Vagina (tissue), 2 donors: ENCODE results near the gene DEPP1. TPM values are rescaled to one million over a fixed set of nuclear protein-coding genes. Genes with fewer than 3 reads are reported as not detected.

Experiments
- DNase-seq, 2 donors: peaks; one replicate each; pipeline ENCODE4 v3.0.0-alpha.2; 2017; ENCODE audit errors: extremely low spot score in 2 of 2
- H3K27ac ChIP-seq: fragments of 200-600 bp; sonication (generic); one replicate; pipeline ENCODE4 v1.5.1; 2019
- H3K27me3 ChIP-seq: fragments of 200-600 bp; sonication (generic); one replicate; pipeline ENCODE4 v1.5.1; 2019
- H3K36me3 ChIP-seq, 2 donors: fragments of 200-600 bp; sonication (generic); one replicate each; pipeline ENCODE4 v1.5.1; 2017 to 2019
- H3K4me1 ChIP-seq: fragments of 200-600 bp; sonication (generic); one replicate; pipeline ENCODE4 v1.5.1; 2019
- H3K4me3 ChIP-seq, 2 donors: fragments of 200-600 bp; sonication (generic); 1 replicate in 1 of 2; 2 replicates in 1 of 2; pipeline ENCODE4 v1.5.1; 2016 to 2019
- H3K9me3 ChIP-seq: fragments of 200-600 bp; sonication (generic); one replicate; pipeline ENCODE4 v1.5.1; 2019
- POLR2A ChIP-seq, 2 donors: fragments of 450-650 bp; IDR thresholded peaks; one replicate each; pipeline ENCODE4 v1.6.1; 2017; ENCODE audit warnings: antibody characterized with exemption in 2 of 2, mild to moderate bottlenecking in 2 of 2, moderate library complexity in 2 of 2
- POLR2AphosphoS5 ChIP-seq, 2 donors: sonication (generic); formaldehyde crosslinking; IDR thresholded peaks; one replicate each; pipeline ENCODE4 v1.9.0; 2017; ENCODE audit warnings: antibody characterized with exemption in 2 of 2, mild to moderate bottlenecking in 2 of 2, low read depth in 1 of 2; ENCODE audit not compliant: insufficient read depth in 1 of 2
- intact Hi-C: fragments of 100-400 bp; cut with DNase I; formaldehyde crosslinking; loops from one replicate; pipeline ENCODE4 v1.15.1; 2023
- total RNA-seq: library from RNA; depleted of rRNA; stranded (reverse); fragments of >200 nt; gene quantifications from one replicate; pipeline ENCODE4 v1.2.3, GENCODE V29; 2016
- TF ChIP-seq, protein P1 (sequence below), 3 experiments: fragments of 450-650 bp in 2 of 3; fragments of 200-600 bp in 1 of 3; sonication (generic) in 1 of 3; IDR thresholded peaks; one replicate each; pipeline ENCODE4 v1.5.1; 2017 to 2019; ENCODE audit warnings: antibody characterized with exemption in 3 of 3, mild to moderate bottlenecking in 2 of 3, moderate library complexity in 2 of 3

Gene DEPP1
- total RNA-seq, 1 donor from 2014 or later: 155 TPM

DNA sequence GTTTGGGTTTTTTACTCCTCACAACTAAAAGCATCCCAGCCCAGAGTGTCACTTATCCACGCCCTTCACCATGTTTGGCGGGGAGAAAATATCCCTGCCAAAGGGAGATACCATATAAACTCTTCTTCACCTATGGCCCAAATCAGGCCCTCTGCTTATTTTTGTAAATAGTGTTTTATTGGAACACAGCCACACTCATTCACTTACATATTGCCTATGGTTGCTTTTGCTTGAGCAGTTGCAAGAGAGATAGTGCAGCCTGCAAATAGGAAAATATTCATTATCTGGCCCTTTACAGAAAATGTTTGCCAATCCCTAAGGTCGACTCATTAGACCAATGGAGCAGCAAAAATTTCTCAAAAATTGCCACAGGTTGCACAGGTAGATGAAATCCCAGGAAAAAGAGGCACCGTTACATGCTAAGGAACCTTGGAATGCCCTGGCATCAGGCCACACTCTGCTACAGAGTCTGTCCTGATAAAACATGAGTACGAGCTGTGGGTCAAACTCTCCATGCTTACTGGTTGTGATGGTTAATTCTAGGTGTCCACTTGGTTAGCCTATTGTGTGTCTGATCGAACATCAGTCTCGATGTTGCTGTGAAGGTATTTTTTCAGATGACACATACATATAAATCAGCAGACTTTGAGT is 26.9 kb downstream of the DEPP1 start:
- Histone ChIP-seq H3K4me1 (peaks cover 18% of the 10 kb centered on the region), H3K9me3 (no peaks in the 10 kb centered on the region), H3K4me3 (no peak overlapping the region), H3K27ac (no peak overlapping the region), H3K36me3 (no peaks in the 10 kb centered on the region), H3K27me3 (no peaks in the 10 kb centered on the region)
- TF ChIP-seq POLR2A (IDR thresholded peaks at IDR 0.05) (no peak), POLR2AphosphoS5 (IDR thresholded peaks at IDR 0.05; ENCODE audit: insufficient read depth in 1 of 2, low read depth in 1 of 2) (no peak)
- TF ChIP-seq, protein P1, sequence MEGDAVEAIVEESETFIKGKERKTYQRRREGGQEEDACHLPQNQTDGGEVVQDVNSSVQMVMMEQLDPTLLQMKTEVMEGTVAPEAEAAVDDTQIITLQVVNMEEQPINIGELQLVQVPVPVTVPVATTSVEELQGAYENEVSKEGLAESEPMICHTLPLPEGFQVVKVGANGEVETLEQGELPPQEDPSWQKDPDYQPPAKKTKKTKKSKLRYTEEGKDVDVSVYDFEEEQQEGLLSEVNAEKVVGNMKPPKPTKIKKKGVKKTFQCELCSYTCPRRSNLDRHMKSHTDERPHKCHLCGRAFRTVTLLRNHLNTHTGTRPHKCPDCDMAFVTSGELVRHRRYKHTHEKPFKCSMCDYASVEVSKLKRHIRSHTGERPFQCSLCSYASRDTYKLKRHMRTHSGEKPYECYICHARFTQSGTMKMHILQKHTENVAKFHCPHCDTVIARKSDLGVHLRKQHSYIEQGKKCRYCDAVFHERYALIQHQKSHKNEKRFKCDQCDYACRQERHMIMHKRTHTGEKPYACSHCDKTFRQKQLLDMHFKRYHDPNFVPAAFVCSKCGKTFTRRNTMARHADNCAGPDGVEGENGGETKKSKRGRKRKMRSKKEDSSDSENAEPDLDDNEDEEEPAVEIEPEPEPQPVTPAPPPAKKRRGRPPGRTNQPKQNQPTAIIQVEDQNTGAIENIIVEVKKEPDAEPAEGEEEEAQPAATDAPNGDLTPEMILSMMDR (IDR thresholded peaks at IDR 0.05): no peak
- DNase-seq: peak in 1 of 2 donors; percentile 49
- intact Hi-C loops: no loop called here

DNA sequence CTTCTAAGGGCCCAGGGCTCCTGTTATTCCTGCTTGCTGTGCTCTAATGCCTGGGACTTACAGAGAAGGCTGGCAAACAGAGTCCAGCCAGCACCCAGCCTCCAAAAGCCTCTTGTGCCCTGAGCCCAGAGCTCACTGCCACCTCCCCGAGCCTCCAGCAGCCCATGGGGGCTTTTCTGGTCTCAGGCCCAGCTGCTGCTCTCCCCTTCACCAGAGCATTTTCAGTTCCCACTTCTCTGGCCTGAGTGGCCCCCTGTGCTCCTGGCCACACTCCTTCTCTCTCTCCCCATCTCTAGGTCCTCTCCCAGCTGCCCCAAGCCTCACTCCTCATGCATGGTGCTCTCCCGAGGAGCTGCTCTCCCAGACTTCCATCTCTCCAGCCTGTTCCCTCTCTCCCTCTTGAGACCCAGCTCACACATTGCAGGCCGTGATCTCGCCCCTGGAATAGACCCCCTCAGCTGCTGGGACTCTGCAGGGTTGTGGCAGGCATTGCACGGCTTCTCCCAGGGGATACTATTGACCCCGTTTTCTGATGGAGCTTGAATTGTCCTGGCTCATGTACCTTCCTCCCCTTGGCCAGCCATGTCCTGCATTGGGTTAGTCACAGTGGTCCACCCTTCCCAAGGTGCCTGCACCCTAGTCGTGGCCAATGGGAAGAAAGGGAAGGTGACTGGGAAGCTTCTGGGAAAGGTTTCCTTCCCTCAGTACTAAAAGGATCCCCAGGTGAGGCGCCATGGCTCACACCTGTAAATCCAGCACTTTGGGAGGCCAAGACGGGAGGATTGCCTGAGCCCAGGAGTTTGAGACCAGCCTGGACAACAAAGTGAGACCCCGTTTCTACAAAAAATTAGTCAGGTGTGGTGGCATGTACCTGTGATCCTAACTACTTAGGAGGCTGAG is 28.0 kb downstream of the DEPP1 start:
- H3K27me3 ChIP-seq: no peaks in the 10 kb centered on the region
- no peak overlapping the region for H3K4me3 ChIP-seq
- no peak overlapping the region for H3K27ac ChIP-seq
- no peaks in the 10 kb centered on the region for H3K9me3 ChIP-seq
- intact Hi-C loops: no loop called here
- TF ChIP-seq, protein P1 (IDR thresholded peaks at IDR 0.05): no peak
- TF ChIP-seq POLR2A (IDR thresholded peaks at IDR 0.05) (no peak), POLR2AphosphoS5 (IDR thresholded peaks at IDR 0.05; ENCODE audit: insufficient read depth in 1 of 2, low read depth in 1 of 2) (no peak)
- DNase-seq: peak in 1 of 2 donors; percentile 65
- no peaks in the 10 kb centered on the region for H3K36me3 ChIP-seq
- peaks cover 7% of the 10 kb centered on the region for H3K4me1 ChIP-seq

DNA sequence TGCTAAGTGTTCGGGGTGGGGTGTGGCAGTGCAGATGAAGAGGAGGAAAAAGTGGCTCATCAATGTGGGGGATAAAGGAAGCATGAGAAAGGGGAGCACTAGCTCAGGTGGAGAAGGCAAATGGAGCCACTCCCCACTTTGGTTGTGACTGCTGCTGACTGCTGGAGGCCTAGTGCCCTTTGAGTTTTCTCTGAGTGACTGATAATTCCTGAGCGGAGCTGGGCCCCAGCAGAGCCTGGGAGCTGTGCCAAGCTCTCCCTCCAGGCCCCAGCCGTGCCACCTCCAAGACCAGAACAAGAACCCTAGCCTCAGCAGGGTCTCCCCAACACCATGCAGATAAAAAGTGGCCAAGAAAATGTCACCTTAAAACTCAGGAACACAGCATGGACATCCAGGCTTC is 28.7 kb downstream of the DEPP1 start:
- peak in 1 of 2 donors; percentile 18 for DNase-seq
- Histone ChIP-seq H3K4me3 (no peak overlapping the region), H3K27me3 (no peaks in the 10 kb centered on the region), H3K9me3 (no peaks in the 10 kb centered on the region), H3K27ac (no peak overlapping the region), H3K4me1 (peaks cover 4% of the 10 kb centered on the region), H3K36me3 (no peaks in the 10 kb centered on the region)
- intact Hi-C loops: no loop called here
- TF ChIP-seq POLR2AphosphoS5 (IDR thresholded peaks at IDR 0.05; ENCODE audit: insufficient read depth in 1 of 2, low read depth in 1 of 2): no peak
- TF ChIP-seq POLR2A (IDR thresholded peaks at IDR 0.05): no peak
- TF ChIP-seq, protein P1 (IDR thresholded peaks at IDR 0.05): no peak

DNA sequence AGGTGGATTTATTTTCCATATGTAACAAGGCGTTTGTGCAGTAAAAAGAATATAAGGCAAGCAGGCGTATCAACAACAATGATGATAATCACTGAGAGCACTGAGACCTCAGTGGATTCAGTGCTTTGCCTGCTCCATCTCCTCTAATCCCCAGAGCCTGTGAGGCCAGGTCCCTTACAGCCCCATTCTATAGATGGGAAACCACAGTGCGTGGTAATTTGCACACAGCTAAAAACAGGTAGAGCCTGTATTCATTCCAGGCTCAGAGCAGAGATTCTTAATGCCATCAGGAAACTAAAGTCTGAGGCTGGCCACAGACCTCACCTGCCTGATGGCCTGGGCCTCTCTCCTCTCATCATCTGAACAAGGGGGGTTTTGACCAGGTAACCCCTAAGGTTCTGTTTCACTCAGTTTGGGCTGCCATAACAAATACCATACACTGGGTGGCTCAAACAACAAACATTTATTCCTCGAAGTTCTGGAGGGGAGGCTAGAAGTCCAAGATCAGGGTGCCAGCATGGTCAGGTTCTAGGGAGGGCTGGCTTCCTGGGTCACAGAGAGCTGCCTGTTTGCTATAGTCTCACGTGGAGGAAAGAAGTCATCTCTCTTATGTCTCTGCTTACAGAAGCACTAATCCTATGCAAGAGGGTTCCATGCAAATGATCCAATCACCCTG is 29.3 kb downstream of the DEPP1 start:
- peak in 1 of 2 donors; percentile 42 for DNase-seq
- TF ChIP-seq POLR2AphosphoS5 (IDR thresholded peaks at IDR 0.05; ENCODE audit: insufficient read depth in 1 of 2, low read depth in 1 of 2) (no peak), POLR2A (IDR thresholded peaks at IDR 0.05) (no peak)
- TF ChIP-seq, protein P1 (IDR thresholded peaks at IDR 0.05): no peak
- Histone ChIP-seq H3K9me3 (no peaks in the 10 kb centered on the region), H3K27ac (no peak overlapping the region), H3K4me1 (peaks cover 4% of the 10 kb centered on the region), H3K36me3 (no peaks in the 10 kb centered on the region), H3K27me3 (no peaks in the 10 kb centered on the region), H3K4me3 (no peak overlapping the region)
- intact Hi-C loops: no loop called here
